ENCODE results near the gene ZNF583.

ZNF583 gene

GRCh38 chr19:56403764-56404704 lies at the start of gene ZNF583:
TSS of gene ZNF583 (plus strand) at chr19:56404332. CDS start at chr19:56407115, 2,783 bp downstream.
- DNase-seq (ENCODE audit: low read depth) = peak; percentile 86

- DNase-seq (ENCODE audit: low read depth) = no peak
Measured at GRCh38 chr19:56355517-56355916, 48.6 kb upstream of the ZNF583 start.

- DNase-seq (ENCODE audit: low read depth) = no peak
Measured at GRCh38 chr19:56356944-56357343, 47.2 kb upstream of the ZNF583 start.

- DNase-seq (ENCODE audit: low read depth) = no peak
Measured at GRCh38 chr19:56360841-56361240, 43.3 kb upstream of the ZNF583 start.

GRCh38 chr19:56367829-56368711 lies 36.1 kb upstream of the ZNF583 start:
- DNase-seq (ENCODE audit: low read depth) = peak; percentile 44

GRCh38 chr19:56369886-56370676 lies 34.1 kb upstream of the ZNF583 start:
- no peak for DNase-seq (ENCODE audit: low read depth)

GRCh38 chr19:56372281-56372680 lies 31.9 kb upstream of the ZNF583 start:
- no peak for DNase-seq (ENCODE audit: low read depth)

GRCh38 chr19:56377105-56377924 lies 26.8 kb upstream of the ZNF583 start:
- no peak for DNase-seq (ENCODE audit: low read depth)

- DNase-seq (ENCODE audit: low read depth) = no peak
Measured at GRCh38 chr19:56383826-56384605, 20.1 kb upstream of the ZNF583 start.

- peak; percentile 70 for DNase-seq (ENCODE audit: low read depth)
Measured at GRCh38 chr19:56393119-56394012, 10.8 kb upstream of the ZNF583 start, which contains the start of gene ZNF582. TSS of gene ZNF582 (minus strand) at chr19:56393534. CDS start at chr19:56391752, 1,782 bp downstream.

GRCh38 chr19:56398809-56399208 lies 5.3 kb upstream of the ZNF583 start:
- no peak for DNase-seq (ENCODE audit: low read depth)

- DNase-seq (ENCODE audit: low read depth) = no peak
Measured at GRCh38 chr19:56400485-56400884, 3.6 kb upstream of the ZNF583 start.

- no peak for DNase-seq (ENCODE audit: low read depth)
Measured at GRCh38 chr19:56403261-56403660, 871 bp upstream of the ZNF583 start.

GRCh38 chr19:56404705-56405056 lies 549 bp downstream of the ZNF583 start:
- DNase-seq (ENCODE audit: low read depth) = no peak

- DNase-seq (ENCODE audit: low read depth) = no peak
Measured at GRCh38 chr19:56405062-56405461, 930 bp downstream of the ZNF583 start.

- DNase-seq (ENCODE audit: low read depth) = no peak
Measured at GRCh38 chr19:56423276-56423984, 19.3 kb downstream of the ZNF583 start.

GRCh38 chr19:56423985-56424353 lies 19.8 kb downstream of the ZNF583 start:
- DNase-seq (ENCODE audit: low read depth) = no peak

- no peak for DNase-seq (ENCODE audit: low read depth)
Measured at GRCh38 chr19:56441206-56441792, 37.2 kb downstream of the ZNF583 start.
